WTC11 (cell line): ENCODE data around the gene CDKN2AIPNL. TPM values are rescaled to one million over a fixed set of nuclear protein-coding genes. Genes with fewer than 3 reads are reported as not detected.

Source experiments
- total RNA-seq: library from RNA; stranded (reverse); gene quantifications from 3 replicates; pipeline ENCODE4 v1.2.3, GENCODE V29; 2021

The CDKN2AIPNL gene
- total RNA-seq, 1 experiment from 2014 or later, result 54.3 TPM

Other genes starting within 250 kb of the CDKN2AIPNL start
- 280 to 303 TPM (median 285 TPM) in 3 replicates for gene SKP1, start 234.9 kb downstream of the CDKN2AIPNL start, total RNA-seq
- 178 to 186 TPM (median 178 TPM) in 3 replicates for gene PPP2CA, start 185.8 kb downstream of the CDKN2AIPNL start, total RNA-seq
- gene CDKL3, start 44.7 kb downstream of the CDKN2AIPNL start, total RNA-seq, result 1.8 to 4.0 TPM (median 2.1 TPM) in 3 replicates
- gene UBE2B, start 40.3 kb downstream of the CDKN2AIPNL start, total RNA-seq, result 34.6 to 39.7 TPM (median 39.2 TPM) in 3 replicates
- gene JADE2, start 113.8 kb upstream of the CDKN2AIPNL start, total RNA-seq, result 39.4 to 46.2 TPM (median 40.8 TPM) in 3 replicates
- 27.2 to 31.3 TPM (median 27.6 TPM) in 3 replicates for gene SAR1B, start 220.9 kb upstream of the CDKN2AIPNL start, total RNA-seq
- 25.0 to 30.5 TPM (median 27.5 TPM) in 3 replicates for gene SEC24A, start 236.9 kb upstream of the CDKN2AIPNL start, total RNA-seq